Immature natural killer cell (primary cell): ENCODE measurements around the gene FKBP3. TPM values are rescaled to one million over a fixed set of nuclear protein-coding genes. Genes with fewer than 3 reads are reported as not detected.
"Not testable (repeated sequence)": the region's sequence is repeated elsewhere in the genome, so short reads cannot be mapped to it uniquely, and the experiment has no call there.

ENCODE experiments used
- DNase-seq, 3 donors: peaks; one replicate each; pipeline ENCODE4 v3.0.0; 2022; ENCODE audit warnings: mixed read lengths in 1 of 3
- H3K27ac Mint-ChIP-seq, 6 donors: one replicate each; pipeline ENCODE4 v1.8.0; 2020; ENCODE audit warnings: mixed read lengths in 6 of 6, mild to moderate bottlenecking in 5 of 6, inconsistent platforms in 4 of 6, moderate library complexity in 3 of 6
- H3K27me3 Mint-ChIP-seq, 3 donors: one replicate each; pipeline ENCODE4 v1.8.0; 2020 to 2021; ENCODE audit warnings: low read depth in 3 of 3, mild to moderate bottlenecking in 3 of 3, mixed read lengths in 3 of 3, moderate library complexity in 3 of 3, inconsistent platforms in 1 of 3
- H3K36me3 Mint-ChIP-seq, 3 donors: one replicate each; pipeline ENCODE4 v1.8.0; 2020; ENCODE audit warnings: mixed read lengths in 3 of 3, inconsistent platforms in 2 of 3, mild to moderate bottlenecking in 2 of 3
- H3K4me1 Mint-ChIP-seq, 2 donors: one replicate each; pipeline ENCODE4 v1.8.0; 2020; ENCODE audit warnings: inconsistent platforms in 2 of 2, mild to moderate bottlenecking in 2 of 2, mixed read lengths in 2 of 2, moderate library complexity in 1 of 2
- H3K4me3 Mint-ChIP-seq, 5 donors: one replicate each; pipeline ENCODE4 v1.8.0; 2020; ENCODE audit warnings: mild to moderate bottlenecking in 5 of 5, mixed read lengths in 5 of 5, inconsistent platforms in 3 of 5, moderate library complexity in 3 of 5
- H3K9me3 Mint-ChIP-seq, 6 donors: one replicate each; pipeline ENCODE4 v1.8.0; 2020; ENCODE audit warnings: mild to moderate bottlenecking in 6 of 6, mixed read lengths in 6 of 6, inconsistent platforms in 4 of 6, moderate library complexity in 3 of 6
- polyA plus RNA-seq, 3 donors: library from polyadenylated mRNA; unstranded; fragments of 300-500 nt; fragmentation: Illumina TruSeq; gene quantifications; one replicate each; pipeline ENCODE4 v1.2.3, GENCODE V29; 2021

The FKBP3 gene
- 10 to 100 TPM; 53.3 to 94.0 (median 60.3) TPM for polyA plus RNA-seq

GRCh38 chr14:45134051-45134958 is at the start of gene FKBP3:
Gene FKBP3, minus strand, starts transcription at chr14:45134481. Its CDS starts 25 bp downstream, at chr14:45134456.
- Mint-ChIP-seq H3K27ac (peak within 1 kb of the TSS; percentile 95 to 98 (median 96)), H3K9me3 (no peaks in the 10 kb centered on the region), H3K36me3 (no peaks in the 10 kb centered on the region), H3K27me3 (peaks cover 6 to 10% (median 6%) of the 10 kb centered on the region in 3 donors), H3K4me3 (peak within 1 kb of the TSS; percentile 95 to 99 (median 96)), H3K4me1 (peaks cover 43 to 56% of the 10 kb centered on the region in 2 donors)
- DNase-seq, result peak; percentile 92 to 96 (median 94)

GRCh38 chr14:45181806-45182205 is 47.5 kb upstream of the FKBP3 start:
- no peaks in the 10 kb centered on the region for H3K9me3 Mint-ChIP-seq
- DNase-seq, result no peak
- no peak overlapping the region for H3K4me3 Mint-ChIP-seq
- H3K4me1 Mint-ChIP-seq, result no peaks in the 10 kb centered on the region
- H3K27ac Mint-ChIP-seq, result no peak overlapping the region
- no peaks in the 10 kb centered on the region for H3K27me3 Mint-ChIP-seq
- H3K36me3 Mint-ChIP-seq, result peaks cover 4 to 20% (median 11%) of the 10 kb centered on the region in 3 donors

DNA sequence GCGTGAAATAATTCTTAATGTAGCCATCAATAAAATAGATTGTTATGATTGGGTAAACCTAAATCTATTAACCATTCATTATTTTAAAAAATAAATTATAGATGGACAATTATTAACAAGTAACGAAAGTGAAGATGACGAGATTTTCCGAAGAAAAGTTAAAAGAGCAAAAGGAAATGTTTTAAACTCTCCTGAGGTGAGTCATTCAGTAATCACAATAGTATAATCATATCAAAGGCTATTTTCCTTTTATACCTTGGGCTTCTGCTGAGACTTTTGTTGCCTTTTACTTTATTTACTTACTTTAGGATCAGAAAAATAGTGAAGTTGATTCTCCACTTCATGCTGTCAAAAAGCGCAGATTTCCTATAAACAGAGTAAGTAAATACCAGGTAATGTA is 47.0 kb upstream of the FKBP3 start:
- Mint-ChIP-seq H3K27me3 (no peaks in the 10 kb centered on the region), H3K36me3 (peaks cover 4 to 15% (median 7%) of the 10 kb centered on the region in 3 donors), H3K9me3 (no peaks in the 10 kb centered on the region), H3K27ac (no peak overlapping the region), H3K4me3 (no peak overlapping the region), H3K4me1 (no peaks in the 10 kb centered on the region)
- no peak for DNase-seq

- no peaks in the 10 kb centered on the region for H3K9me3 Mint-ChIP-seq
- no peak overlapping the region for H3K4me3 Mint-ChIP-seq
Measured at GRCh38 chr14:45177076-45177475, 42.8 kb upstream of the FKBP3 start.

DNA sequence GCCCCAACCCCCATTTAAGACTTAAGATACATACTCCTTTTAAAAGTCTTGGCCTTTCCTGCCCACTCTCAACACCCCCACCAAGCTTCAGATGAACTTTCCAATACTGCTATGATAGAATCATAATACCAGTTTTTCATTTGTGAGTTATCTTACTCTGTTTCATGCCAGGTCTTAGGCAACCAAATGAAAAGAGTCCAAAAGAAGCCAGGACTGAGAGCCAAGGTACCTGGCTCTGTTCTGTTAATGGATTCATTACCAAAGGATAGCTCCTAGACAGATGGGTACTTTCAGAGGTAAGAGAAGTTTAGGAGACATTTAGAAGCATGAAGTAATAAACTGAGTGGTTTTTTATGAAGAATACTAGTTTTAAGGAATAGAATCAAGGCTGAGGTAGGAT is 35.6 kb upstream of the FKBP3 start:
- H3K4me1 Mint-ChIP-seq, result no peaks in the 10 kb centered on the region
- peaks cover 0 to 16% (median 13%) of the 10 kb centered on the region in 3 donors for H3K36me3 Mint-ChIP-seq
- no peak overlapping the region for H3K27ac Mint-ChIP-seq

More at GRCh38 chr14:45177076-45177475, 42.8 kb upstream of the FKBP3 start:
- DNase-seq, result no peak
- H3K4me1 Mint-ChIP-seq, result no peaks in the 10 kb centered on the region
- H3K36me3 Mint-ChIP-seq, result peaks cover 0 to 15% (median 10%) of the 10 kb centered on the region in 3 donors
- no peaks in the 10 kb centered on the region for H3K27me3 Mint-ChIP-seq
- no peak overlapping the region for H3K27ac Mint-ChIP-seq

GRCh38 chr14:45156067-45156466 is 21.8 kb upstream of the FKBP3 start:
- Mint-ChIP-seq H3K4me1 (no peaks in the 10 kb centered on the region), H3K4me3 (no peak overlapping the region), H3K36me3 (peaks cover 0 to 11% (median 8%) of the 10 kb centered on the region in 3 donors), H3K27ac (no peak overlapping the region), H3K27me3 (peaks cover 0 to 2% (median 0%) of the 10 kb centered on the region in 3 donors), H3K9me3 (no peaks in the 10 kb centered on the region)
- DNase-seq, result no peak

More for the DNA sequence above, 35.6 kb upstream of the FKBP3 start:
- no peaks in the 10 kb centered on the region for H3K27me3 Mint-ChIP-seq
- H3K4me3 Mint-ChIP-seq, result no peak overlapping the region
- H3K9me3 Mint-ChIP-seq, result no peaks in the 10 kb centered on the region
- DNase-seq, result no peak

- H3K27me3 Mint-ChIP-seq, result peaks cover 0 to 3% (median 2%) of the 10 kb centered on the region in 3 donors
- no peak for DNase-seq
- no peaks in the 10 kb centered on the region for H3K9me3 Mint-ChIP-seq
- H3K4me3 Mint-ChIP-seq, result no peak overlapping the region
- no peak overlapping the region for H3K27ac Mint-ChIP-seq
- peaks cover 0 to 15% (median 7%) of the 10 kb centered on the region in 3 donors for H3K36me3 Mint-ChIP-seq
- no peaks in the 10 kb centered on the region for H3K4me1 Mint-ChIP-seq
Measured at GRCh38 chr14:45150386-45150890, 16.2 kb upstream of the FKBP3 start.

DNA sequence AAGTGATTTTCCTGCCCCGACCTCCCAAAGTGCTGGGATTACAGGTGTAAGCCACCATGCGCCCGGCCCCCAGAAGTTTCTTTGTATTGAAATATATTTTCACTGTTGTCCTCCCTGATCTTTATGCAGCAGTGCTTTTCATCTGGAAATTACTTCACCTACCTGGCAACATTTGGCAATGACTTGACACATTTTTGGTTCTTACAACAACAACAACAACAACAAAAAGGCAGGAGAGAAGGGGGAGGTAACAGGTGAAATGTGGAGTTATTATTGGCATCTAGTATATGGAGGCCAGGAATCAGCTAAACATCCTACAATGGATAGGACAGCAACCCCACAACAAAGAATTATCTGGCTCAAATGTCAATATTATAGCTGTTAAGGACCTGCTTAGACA is 15.3 kb upstream of the FKBP3 start:
- DNase-seq, result no peak
- peaks cover 0 to 3% (median 2%) of the 10 kb centered on the region in 3 donors for H3K27me3 Mint-ChIP-seq
- peaks cover 0 to 18% (median 7%) of the 10 kb centered on the region in 3 donors for H3K36me3 Mint-ChIP-seq
- H3K4me3 Mint-ChIP-seq, result no peak overlapping the region
- H3K4me1 Mint-ChIP-seq, result no peaks in the 10 kb centered on the region
- H3K27ac Mint-ChIP-seq, result no peak overlapping the region
- no peaks in the 10 kb centered on the region for H3K9me3 Mint-ChIP-seq

DNA sequence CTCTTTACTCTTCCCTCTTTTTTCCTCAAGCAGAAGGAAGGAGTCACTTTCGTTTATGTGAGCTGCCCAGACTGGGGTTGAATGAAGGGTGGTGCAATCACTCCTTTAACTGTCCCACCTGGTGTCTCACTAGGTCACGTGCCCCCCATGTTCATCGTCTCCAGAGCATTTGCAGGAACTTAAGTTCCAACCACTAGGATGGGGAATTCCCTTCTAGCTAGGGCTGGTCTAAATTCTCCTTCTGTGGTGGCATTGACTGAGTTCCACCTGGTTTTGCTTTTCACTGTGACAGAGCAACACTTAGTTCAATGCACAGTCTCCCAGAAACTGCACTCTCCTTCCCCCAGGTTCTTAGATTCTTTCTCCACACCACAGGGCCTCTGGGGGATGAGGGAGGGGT is 10.9 kb upstream of the FKBP3 start:
- H3K36me3 Mint-ChIP-seq, result peaks cover 4 to 17% (median 7%) of the 10 kb centered on the region in 3 donors
- peaks cover 0 to 3% (median 2%) of the 10 kb centered on the region in 3 donors for H3K27me3 Mint-ChIP-seq
- H3K27ac Mint-ChIP-seq, result no peak overlapping the region
- no peaks in the 10 kb centered on the region for H3K4me1 Mint-ChIP-seq
- no peak overlapping the region for H3K4me3 Mint-ChIP-seq
- no peak for DNase-seq
- no peaks in the 10 kb centered on the region for H3K9me3 Mint-ChIP-seq

DNA sequence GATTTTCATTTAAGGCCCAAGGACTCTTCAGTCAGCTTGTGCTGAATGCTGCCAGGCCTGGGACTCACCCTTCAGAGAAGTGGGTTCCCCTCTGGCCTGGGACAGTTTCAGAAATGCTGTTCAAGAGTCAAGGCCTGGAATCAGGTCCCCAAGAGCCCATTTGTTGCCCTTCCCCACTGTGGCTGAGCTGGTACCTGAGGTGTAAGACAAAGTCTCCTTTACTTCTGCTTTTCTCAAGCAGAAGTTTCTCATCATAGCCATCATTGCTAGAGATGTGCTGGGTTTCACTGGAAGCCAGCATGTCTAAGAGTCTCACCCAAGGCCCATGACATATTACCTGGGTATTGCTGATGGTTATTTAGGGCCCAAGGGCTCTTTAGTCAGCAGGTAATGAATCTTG is 10.4 kb upstream of the FKBP3 start:
- Mint-ChIP-seq H3K36me3 (peaks cover 4 to 14% (median 9%) of the 10 kb centered on the region in 3 donors), H3K9me3 (no peaks in the 10 kb centered on the region), H3K4me3 (no peak overlapping the region)

GRCh38 chr14:45142083-45142482 is 7.8 kb upstream of the FKBP3 start:
- not testable (repeated sequence) for H3K9me3 Mint-ChIP-seq, H3K27ac Mint-ChIP-seq, H3K36me3 Mint-ChIP-seq, H3K27me3 Mint-ChIP-seq, H3K4me3 Mint-ChIP-seq, DNase-seq
- H3K4me1 Mint-ChIP-seq, result peaks cover 9 to 12% of the 10 kb centered on the region in 2 donors

More for the DNA sequence above, 10.4 kb upstream of the FKBP3 start:
- DNase-seq, result no peak
- no peaks in the 10 kb centered on the region for H3K4me1 Mint-ChIP-seq
- H3K27ac Mint-ChIP-seq, result no peak overlapping the region
- H3K27me3 Mint-ChIP-seq, result peaks cover 0 to 3% (median 2%) of the 10 kb centered on the region in 3 donors

GRCh38 chr14:45140661-45141187 is 6.4 kb upstream of the FKBP3 start:
- Mint-ChIP-seq H3K9me3 (no peaks in the 10 kb centered on the region), H3K36me3 (peaks cover 4 to 8% (median 6%) of the 10 kb centered on the region in 3 donors), H3K27ac (no peak overlapping the region), H3K4me1 (peaks cover 20 to 26% of the 10 kb centered on the region in 2 donors), H3K27me3 (peaks cover 0 to 6% (median 6%) of the 10 kb centered on the region in 3 donors), H3K4me3 (no peak overlapping the region)
- DNase-seq, result no peak

GRCh38 chr14:45136399-45136798 is 2.1 kb upstream of the FKBP3 start:
- no peak for DNase-seq
- Mint-ChIP-seq H3K4me3 (peak overlapping the region; percentile 95 to 99 (median 96)), H3K27ac (peak overlapping the region; percentile 95 to 98 (median 96)), H3K36me3 (peaks cover 0 to 6% (median 0%) of the 10 kb centered on the region in 3 donors), H3K27me3 (peaks cover 6 to 10% (median 6%) of the 10 kb centered on the region in 3 donors), H3K4me1 (peaks cover 41 to 52% of the 10 kb centered on the region in 2 donors), H3K9me3 (no peaks in the 10 kb centered on the region)
